SK-N-SH (cell line): ENCODE results near the gene CASP9. TPM values are rescaled to one million over a fixed set of nuclear protein-coding genes. Genes with fewer than 3 reads are reported as not detected.
"Not testable (repeated sequence)": the region's sequence is repeated elsewhere in the genome, so short reads cannot be mapped to it uniquely, and the experiment has no call there.

Experiments used
- CTCF ChIA-PET: fragments of 300-600, 350-600 bp; formaldehyde crosslinking; extraction: SDS; loops from one replicate; lab custom pipeline; 2021; lab: Yijun Ruan, JAX
- POLR2A ChIA-PET: fragments of 350-600 bp; sonication (Branson Sonifier 250); formaldehyde crosslinking; extraction: SDS; loops from one replicate; lab custom pipeline; 2020; ENCODE audit warnings: antibody characterized with exemption, inconsistent platforms; lab: Yijun Ruan, JAX
- DNase-seq: peaks from one replicate; pipeline ENCODE4 v3.0.0; 2012
- H2AFZ ChIP-seq: fragments of 200-600 bp; sonication (generic); 2 replicates; pipeline ENCODE4 v1.8.1; 2016; ENCODE audit warnings: antibody characterized with exemption, mild to moderate bottlenecking, low read depth
- H3F3A ChIP-seq: fragments of 200-600 bp; sonication (generic); replicated peaks from 2 replicates; pipeline ENCODE3; 2016; ENCODE audit warnings: antibody characterized with exemption, mild to moderate bottlenecking; ENCODE audit not compliant: insufficient read depth
- H3K27ac ChIP-seq, 2 experiments: fragments of 200-500 bp in 1 of 2; fragments of 200-600 bp in 1 of 2; sonication (Bioruptor generic) in 1 of 2; sonication (generic), shearing (Covaris generic) in 1 of 2; 2 replicates each; pipeline versions ENCODE4 v1.5.1 to v1.6.1; 2014 to 2016; ENCODE audit warnings: low read depth in 2 of 2, inconsistent platforms in 1 of 2, low read length in 1 of 2, mild to moderate bottlenecking in 1 of 2, mixed read lengths in 1 of 2
- H3K27me3 ChIP-seq: fragments of 200-600 bp; sonication (generic), shearing (Covaris generic); 2 replicates; pipeline ENCODE4 v1.6.1; 2016; ENCODE audit warnings: mixed run types; ENCODE audit not compliant: insufficient read depth
- H3K36me3 ChIP-seq, 2 experiments: fragments of 200-500 bp in 1 of 2; fragments of 200-600 bp in 1 of 2; sonication (Bioruptor generic) in 1 of 2; sonication (generic) in 1 of 2; replicated peaks in 1 of 2; 2 replicates each; pipeline versions ENCODE3 to v1.5.1; 2014 to 2016; ENCODE audit warnings: low read length in 1 of 2, mild to moderate bottlenecking in 1 of 2; ENCODE audit not compliant: insufficient read depth in 2 of 2, control insufficient read depth in 1 of 2
- H3K4me1 ChIP-seq, 2 experiments: fragments of 200-500 bp in 1 of 2; fragments of 200-600 bp in 1 of 2; sonication (Bioruptor generic) in 1 of 2; sonication (generic), shearing (Covaris generic) in 1 of 2; 2 replicates each; pipeline versions ENCODE4 v1.5.1 to v1.6.1; 2014 to 2016; ENCODE audit warnings: low read depth in 1 of 2, low read length in 1 of 2, mixed run types in 1 of 2; ENCODE audit not compliant: insufficient read depth in 2 of 2, control insufficient read depth in 1 of 2
- H3K4me2 ChIP-seq: fragments of 200-600 bp; sonication (generic), shearing (Covaris generic); 2 replicates; pipeline ENCODE4 v1.6.1; 2017; ENCODE audit warnings: mixed run types
- H3K4me3 ChIP-seq, 2 experiments: fragments of 200-500 bp in 1 of 2; fragments of 200-600 bp in 1 of 2; sonication (Bioruptor generic) in 1 of 2; sonication (generic), shearing (Covaris generic) in 1 of 2; 2 replicates each; pipeline versions ENCODE4 v1.5.1 to v1.8.1; 2014 to 2016; ENCODE audit warnings: low read depth in 2 of 2, inconsistent platforms in 1 of 2, low read length in 1 of 2, mild to moderate bottlenecking in 1 of 2, mixed read lengths in 1 of 2, moderate library complexity in 1 of 2
- H3K79me2 ChIP-seq: fragments of 200-600 bp; sonication (generic); 2 replicates; pipeline ENCODE4 v1.8.1; 2017; ENCODE audit warnings: mild to moderate bottlenecking; ENCODE audit not compliant: insufficient read depth
- H3K9ac ChIP-seq: fragments of 200-600 bp; sonication (generic); 2 replicates; pipeline ENCODE4 v1.6.1; 2017; ENCODE audit warnings: mixed run types
- H3K9me2 ChIP-seq: fragments of 200-600 bp; sonication (generic); 2 replicates; pipeline ENCODE4 v1.6.1; 2017; ENCODE audit warnings: mixed run types
- H3K9me3 ChIP-seq: fragments of 200-600 bp; sonication (generic); 2 replicates; pipeline ENCODE4 v1.6.1; 2017; ENCODE audit warnings: mixed run types, mild to moderate bottlenecking, moderate library complexity
- H4K20me1 ChIP-seq: fragments of 200-600 bp; sonication (generic); 2 replicates; pipeline ENCODE4 v1.6.1; 2017; ENCODE audit warnings: mild to moderate bottlenecking, mixed run types; ENCODE audit not compliant: insufficient read depth
- CHD2 ChIP-seq: fragments of 150-350 bp; IDR thresholded peaks from 2 replicates; pipeline ENCODE4 v1.6.1; 2018; ENCODE audit warnings: low read length; ENCODE audit not compliant: partially characterized antibody
- CTCF ChIP-seq: fragments of 200-600 bp; sonication (generic); IDR thresholded peaks from 2 replicates; pipeline ENCODE4 v1.6.1; 2017; ENCODE audit warnings: antibody characterized with exemption, mild to moderate bottlenecking, moderate library complexity
- GABPA ChIP-seq: IDR thresholded peaks from 2 replicates; pipeline ENCODE4 v1.4.0; 2012; ENCODE audit warnings: low read depth, mild to moderate bottlenecking
- IRF3 ChIP-seq: fragments of 150-350 bp; IDR thresholded peaks from 2 replicates; pipeline ENCODE4 v1.6.1; 2016; ENCODE audit warnings: mild to moderate bottlenecking, low read depth, low read length
- MAX ChIP-seq: IDR thresholded peaks from 2 replicates; pipeline ENCODE4 v1.4.0; 2012; ENCODE audit warnings: low read depth
- MXI1 ChIP-seq: IDR thresholded peaks from 2 replicates; pipeline ENCODE4 v1.6.1; 2012; ENCODE audit warnings: mild to moderate bottlenecking, low read depth, low read length, improper control_type of control experiment
- PBX3 ChIP-seq: IDR thresholded peaks from 2 replicates; pipeline ENCODE4; 2012
- RAD21 ChIP-seq: IDR thresholded peaks from 2 replicates; pipeline ENCODE4 v1.6.1; 2012; ENCODE audit warnings: mild to moderate bottlenecking, low read length
- SIN3A ChIP-seq: IDR thresholded peaks from 2 replicates; pipeline ENCODE4 v1.6.1; 2012; ENCODE audit warnings: low read depth, mild to moderate bottlenecking, low read length, moderate library complexity, borderline replicate concordance
- USF1 ChIP-seq: IDR thresholded peaks from 2 replicates; pipeline ENCODE4 v1.4.0; 2012; ENCODE audit warnings: low read depth, borderline replicate concordance
- YY1 ChIP-seq: IDR thresholded peaks from 2 replicates; pipeline ENCODE4 v1.4.0; 2012; ENCODE audit warnings: low read depth, mild to moderate bottlenecking
- WGBS: methylation state at CpG from one replicate; pipeline ENCODE4 v1.1.6; 2017; ENCODE audit warnings: low lambda C conversion rate; 5-methylcytosine and 5-hydroxymethylcytosine counted together
- polyA plus RNA-seq, 3 experiments: library from polyadenylated mRNA; depleted of rRNA; stranded (reverse); fragments of >200 nt; gene quantifications; 2 replicates each; pipeline ENCODE4 v1.2.3, GENCODE V29; 2012

The CASP9 gene
- polyA plus RNA-seq, 1 of the 3 experiments (the other 2 are of a cell fraction), result 16.9 TPM

GRCh38 chr1:15493869-15494390 lies 30.1 kb downstream of the CASP9 start (continued):
- no peak for TF ChIP-seq USF1

GRCh38 chr1:15492596-15492995 lies 31.4 kb downstream of the CASP9 start:
- peaks cover 0 to 12% of the 10 kb centered on the region in 2 experiments; a peak in 1 of 4 replicates for H3K4me1 ChIP-seq
- H3K27ac ChIP-seq, result no peak overlapping the region
- no peak overlapping the region for H3K4me2 ChIP-seq
- POLR2A ChIA-PET, result no interaction called here
- no peaks in the 10 kb centered on the region for H3K9me2 ChIP-seq
- no peak overlapping the region for H3K9ac ChIP-seq
- H3K27me3 ChIP-seq, result no peaks in the 10 kb centered on the region
- H3K79me2 ChIP-seq, result no peaks in the 10 kb centered on the region
- H3K4me3 ChIP-seq, result no peak overlapping the region
- H3F3A ChIP-seq, result no peaks in the 10 kb centered on the region
- TF ChIP-seq CHD2 (no peak), PBX3 (no peak), MAX (no peak), GABPA (no peak), RAD21 (no peak), CTCF (no peak), YY1 (no peak), IRF3 (no peak), SIN3A (no peak), MXI1 (no peak)
- H4K20me1 ChIP-seq, result no peaks in the 10 kb centered on the region
- no peak overlapping the region for H2AFZ ChIP-seq
- peaks cover 0 to 10% of the 10 kb centered on the region in 2 experiments for H3K36me3 ChIP-seq
- DNase-seq, result no peak
- H3K9me3 ChIP-seq, result no peaks in the 10 kb centered on the region
- CTCF ChIA-PET, result interaction anchor here (0.6 to 1.2 kb wide), 2 partner anchors 61 to 169 kb away, joined by 3 read pairs; no protein-coding TSS in a partner anchor
- WGBS, result 83% methylated on average over 3 of the region's 5 CpGs

GRCh38 chr1:15491010-15491409 lies 33.0 kb downstream of the CASP9 start:
- H2AFZ ChIP-seq, POLR2A ChIA-PET, H3F3A ChIP-seq, H3K9me2 ChIP-seq, H3K4me2 ChIP-seq, H3K9me3 ChIP-seq, DNase-seq, H3K79me2 ChIP-seq, H3K4me3 ChIP-seq, H3K27me3 ChIP-seq, CTCF ChIA-PET, H3K9ac ChIP-seq, H4K20me1 ChIP-seq: not testable (repeated sequence)
- H3K36me3 ChIP-seq, result peaks cover 0 to 10% of the 10 kb centered on the region in 2 experiments
- WGBS, result 79% methylated on average over 4 of the region's 4 CpGs
- H3K27ac ChIP-seq, result 0 out of 4 replicates have a peak overlapping the region, but pooled peaks of 1 of the 2 experiments have one; percentile 20
- H3K4me1 ChIP-seq, result peaks cover 0 to 12% of the 10 kb centered on the region in 2 experiments; a peak in 1 of 4 replicates
